HepG2 (cell line): ENCODE results near the gene ATXN8OS. TPM values are rescaled to one million over a fixed set of nuclear protein-coding genes. Genes with fewer than 3 reads are reported as not detected.

Source experiments
- ATAC-seq: fragments of 200-7000 bp; cut with Tn5 transposase; 3 replicates; pipeline ENCODE4 v1.9.1; 2020; ENCODE audit warnings: mild to moderate bottlenecking, moderate library complexity
- BruUV-seq: library from RNA; stranded (reverse); fragments of 400-500 nt; replicated peaks from 2 replicates; lab custom pipeline; 2021; lab: Mats Ljungman, UMichigan
- CTCF ChIA-PET: fragments of 300-600 bp; formaldehyde crosslinking; extraction: SDS; loops from one replicate; lab custom pipeline; 2021; ENCODE audit warnings: low total read pairs, inconsistent platforms, low intra/inter-chr PET ratio; lab: Yijun Ruan, JAX
- POLR2A ChIA-PET: fragments of 350-600 bp; sonication (Branson Sonifier 250); formaldehyde crosslinking; loops from one replicate; lab custom pipeline; 2020; ENCODE audit warnings: antibody characterized with exemption, inconsistent platforms; lab: Yijun Ruan, JAX
- DNase-seq: peaks from one replicate; pipeline ENCODE4 v3.0.0-alpha.2; 2015; ENCODE audit warnings: low spot score
- FAIRE-seq: peaks from 3 replicates; lab custom pipeline; 2011; peaks lifted over from hg19 to GRCh38; lab: Jason Lieb, UNC
- H2AFZ ChIP-seq: one replicate; pipeline ENCODE4 v1.6.1; 2011; ENCODE audit warnings: low read length, inconsistent platforms
- H3K27ac ChIP-seq: fragments of 300-600 bp; 3 replicates; pipeline ENCODE4 v1.8.0; 2011; ENCODE audit warnings: mixed run types, mild to moderate bottlenecking, mixed read lengths, low read length, inconsistent platforms; ENCODE audit not compliant: insufficient read depth; ENCODE audit errors: extremely low read length
- H3K27me3 ChIP-seq, 2 experiments: fragments of 200-600 bp in 1 of 2; 2 replicates in 1 of 2; 3 replicates in 1 of 2; pipeline versions ENCODE4 v1.6.0 to v1.8.0; 2011; ENCODE audit warnings: low read length in 2 of 2, mild to moderate bottlenecking in 2 of 2, moderate library complexity in 2 of 2, inconsistent platforms in 1 of 2; ENCODE audit not compliant: insufficient read depth in 2 of 2, control insufficient read depth in 1 of 2
- H3K36me3 ChIP-seq, 2 experiments: fragments of 200-600 bp in 1 of 2; replicated peaks in 1 of 2; 2 replicates in 1 of 2; 3 replicates in 1 of 2; pipeline versions ENCODE4 v1.5.1 to v1.8.0; 2011; ENCODE audit warnings: low read length in 2 of 2, inconsistent platforms in 1 of 2; ENCODE audit not compliant: insufficient read depth in 2 of 2, control insufficient read depth in 1 of 2
- H3K4me1 ChIP-seq: 2 replicates; pipeline ENCODE4 v1.5.1; 2012; ENCODE audit warnings: low read length, inconsistent platforms; ENCODE audit not compliant: insufficient read depth
- H3K4me2 ChIP-seq: 2 replicates; pipeline ENCODE4 v1.6.0; 2011; ENCODE audit warnings: low read depth, low read length, inconsistent platforms
- H3K4me3 ChIP-seq, 3 experiments: fragments of 200-600 bp in 1 of 3; sonication (generic), shearing (Covaris generic) in 1 of 3; replicated peaks in 1 of 3; 2 replicates each; pipeline ENCODE4 v1.5.1; 2011 to 2016; ENCODE audit warnings: low read length in 3 of 3, inconsistent platforms in 2 of 3, low read depth in 2 of 3, mild to moderate bottlenecking in 2 of 3, control low read depth in 1 of 3, mixed read lengths in 1 of 3; ENCODE audit not compliant: insufficient read depth in 1 of 3
- H3K79me2 ChIP-seq: one replicate; pipeline ENCODE4 v1.6.1; 2011; ENCODE audit warnings: low read length, inconsistent platforms; ENCODE audit not compliant: insufficient read depth
- H3K9ac ChIP-seq: 2 replicates; pipeline ENCODE4 v1.6.0; 2011; ENCODE audit warnings: mild to moderate bottlenecking, low read depth, low read length, inconsistent platforms; ENCODE audit not compliant: insufficient read depth
- H3K9me3 ChIP-seq: 2 replicates; pipeline ENCODE4 v1.5.1; 2012; ENCODE audit warnings: mild to moderate bottlenecking, low read length
- H4K20me1 ChIP-seq: 2 replicates; pipeline ENCODE4 v1.6.0; 2011; ENCODE audit warnings: inconsistent platforms, mild to moderate bottlenecking, low read length, moderate library complexity; ENCODE audit not compliant: insufficient read depth
- FUBP1 ChIP-seq: sonication (generic); formaldehyde crosslinking; IDR thresholded peaks from 2 replicates; pipeline ENCODE4 v1.5.1; 2020; ENCODE audit warnings: missing genetic modification reagents, mild to moderate bottlenecking, borderline replicate concordance
- GLMP ChIP-seq: sonication (generic); formaldehyde crosslinking; IDR thresholded peaks from 2 replicates; pipeline ENCODE4 v1.9.0; 2021; ENCODE audit warnings: missing genetic modification reagents, mild to moderate bottlenecking, borderline replicate concordance
- HOMEZ ChIP-seq: IDR thresholded peaks from 2 replicates; pipeline ENCODE4 v1.6.1; 2016; ENCODE audit warnings: low read depth
- KDM5B ChIP-seq: sonication (generic); formaldehyde crosslinking; IDR thresholded peaks from 2 replicates; pipeline ENCODE4 v1.4.0; 2020; ENCODE audit warnings: missing genetic modification reagents, mild to moderate bottlenecking, borderline replicate concordance
- NAIF1 ChIP-seq: sonication (generic); formaldehyde crosslinking; IDR thresholded peaks from 2 replicates; pipeline ENCODE4 v1.5.0; 2020; ENCODE audit warnings: mild to moderate bottlenecking, missing genetic modification reagents, borderline replicate concordance
- XRCC5 ChIP-seq: fragments of 200-400 bp; formaldehyde crosslinking; optimal IDR thresholded peaks from 2 replicates; pipeline ENCODE3; 2017; ENCODE audit warnings: mild to moderate bottlenecking, low read length
- ZBTB7A ChIP-seq: sonication (generic); formaldehyde crosslinking; IDR thresholded peaks from 2 replicates; pipeline ENCODE4 v1.8.0; 2022; ENCODE audit warnings: mild to moderate bottlenecking, missing genetic modification reagents
- ZNF547 ChIP-seq: sonication (generic); formaldehyde crosslinking; IDR thresholded peaks from 2 replicates; pipeline ENCODE4 v1.5.1; 2020; ENCODE audit warnings: mild to moderate bottlenecking, missing genetic modification reagents
- ZNF83 ChIP-seq: sonication (generic); formaldehyde crosslinking; IDR thresholded peaks from 2 replicates; pipeline ENCODE4 v1.4.0; 2020; ENCODE audit warnings: missing genetic modification reagents, mild to moderate bottlenecking, borderline replicate concordance
- WGBS: methylation state at CpG from one replicate; pipeline ENCODE4 v1.1.6; 2017; ENCODE audit warnings: low lambda C conversion rate; 5-methylcytosine and 5-hydroxymethylcytosine counted together
- in situ Hi-C: cut with HindIII; loops from 2 replicates; pipeline ENCODE4 v1.10.0; 2017; ENCODE audit warnings: low pct_unique_long_range_greater_than_20kb; ENCODE audit not compliant: extremely low pct_ligation_motif_present
- intact Hi-C: fragments of 100-400 bp; cut with micrococcal nuclease; formaldehyde crosslinking; loops from one replicate; pipeline ENCODE4 v1.10.0; 2022; ENCODE audit not compliant: unreplicated experiment
- polyA plus RNA-seq, 8 experiments: library from polyadenylated mRNA; depleted of rRNA in 3 of 8; stranded (reverse) in 7 of 8; unstranded in 1 of 8; fragments of >200 nt; fragmentation: Illumina TruSeq in 4 of 8; extraction: Trizol in 4 of 8; gene quantifications; 2 replicates each; pipeline versions ENCODE4 v1.2.1 to v1.2.3, GENCODE V29; 2011 to 2016; ENCODE audit warnings: low read depth in 4 of 8, missing spikeins in 1 of 8, mixed read lengths in 1 of 8; ENCODE audit not compliant: insufficient read depth in 1 of 8
- total RNA-seq, 5 experiments: library from RNA; depleted of rRNA; stranded (reverse); fragments of >200 nt; fragmentation: Illumina TruSeq; extraction: Trizol; gene quantifications; 2 replicates each; pipeline ENCODE4 v1.2.3, GENCODE V29; 2016; ENCODE audit warnings: low read depth in 1 of 5

Gene ATXN8OS
- total and polyA plus RNA-seq, 2 of the 13 experiments (the other 11 are each of a cell fraction or from before 2014, with no cell fraction given): not detected

GRCh38 chr13:70107498-70108281, at the start of gene ATXN8OS (continued):
- TF ChIP-seq GLMP (no peak), FUBP1 (CRISPR knock-in tag) (no peak), NAIF1 (CRISPR knock-in tag) (no peak)

- FAIRE-seq (no peak), DNase-seq (no peak), ATAC-seq (no peak)
- no peaks in the 10 kb centered on the region for H3K79me2 ChIP-seq
- ChIA-PET POLR2A (no interaction called here), CTCF (no interaction called here)
- no peaks in the 10 kb centered on the region for H3K4me1 ChIP-seq
- intact Hi-C loops (no loop called here), in situ Hi-C loops (loop anchor here (25.0 kb wide), 1 partner anchor 482 kb away; no protein-coding TSS in a partner anchor)
- TF ChIP-seq KDM5B (CRISPR knock-in tag) (no peak), HOMEZ (CRISPR knock-in tag) (no peak), ZNF547 (CRISPR knock-in tag) (no peak), ZNF83 (CRISPR knock-in tag) (no peak), ZBTB7A (CRISPR knock-in tag) (no peak), XRCC5 (no peak)
- H3K27me3 ChIP-seq: no peaks in the 10 kb centered on the region
- no peak overlapping the region for H2AFZ ChIP-seq
- H3K4me3 ChIP-seq: no peak overlapping the region
- WGBS: under 1% methylated on average over 4 of the region's 4 CpGs
- H3K9me3 ChIP-seq: no peaks in the 10 kb centered on the region
- H3K4me2 ChIP-seq: no peak overlapping the region
- no peaks in the 10 kb centered on the region for H3K36me3 ChIP-seq
- H3K27ac ChIP-seq: no peak overlapping the region
- H4K20me1 ChIP-seq: no peaks in the 10 kb centered on the region
- BruUV-seq: no TSS peak
- H3K9ac ChIP-seq: no peak overlapping the region
These were observed 27.6 kb upstream of the ATXN8OS start for GRCh38 chr13:70080012-70080411.
